Measurements from ENCODE around the gene NOP14. TPM values are rescaled to one million over a fixed set of nuclear protein-coding genes. Genes with fewer than 3 reads are reported as not detected.

The NOP14 gene
- total and polyA plus RNA-seq, 2 of the 8 experiments (the other 6 are each of a cell fraction or from before 2014, with no cell fraction given): 8.6 to 45.3 TPM

GRCh38 chr4:2924765-2925301 is 38.4 kb downstream of the NOP14 start (continued):
- TF ChIP-seq KDM5A (IDR thresholded peaks at IDR 0.05; ENCODE audit: low read length): no peak
